GM10847 (cell line): Measurements from ENCODE around the gene NT5C1B.

Source experiments
- POLR2A ChIP-seq: IDR thresholded peaks from 2 replicates; pipeline ENCODE4 v1.6.1; 2011; ENCODE audit not compliant: insufficient read length; ENCODE audit errors: extremely low read depth

Gene NT5C1B

GRCh38 chr2:18605115-18605514 lies 15.7 kb upstream of the NT5C1B start:
- TF ChIP-seq POLR2A, result no peak

DNA sequence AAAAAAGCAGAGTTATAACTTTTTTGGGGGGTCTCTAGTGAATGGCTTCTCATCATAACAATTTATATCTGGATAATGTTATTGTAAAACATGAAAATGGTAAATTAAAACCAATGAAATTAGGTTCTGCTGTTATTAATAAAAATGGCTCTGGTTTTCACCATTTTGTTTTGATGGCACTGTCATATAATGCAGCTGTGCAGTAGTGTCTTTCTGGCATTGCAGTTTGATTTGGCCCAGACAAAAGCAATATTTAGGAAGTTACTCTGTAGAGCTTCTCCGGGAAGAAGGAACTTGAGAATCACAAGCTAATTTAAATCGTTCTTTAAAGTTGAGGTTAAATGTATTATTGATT lies 15.1 kb upstream of the NT5C1B start:
- no peak for TF ChIP-seq POLR2A

GRCh38 chr2:18603854-18604530 lies 14.6 kb upstream of the NT5C1B start:
- no peak for TF ChIP-seq POLR2A

- no peak for TF ChIP-seq POLR2A
These were observed 12.9 kb upstream of the NT5C1B start for GRCh38 chr2:18602298-18602697.

DNA sequence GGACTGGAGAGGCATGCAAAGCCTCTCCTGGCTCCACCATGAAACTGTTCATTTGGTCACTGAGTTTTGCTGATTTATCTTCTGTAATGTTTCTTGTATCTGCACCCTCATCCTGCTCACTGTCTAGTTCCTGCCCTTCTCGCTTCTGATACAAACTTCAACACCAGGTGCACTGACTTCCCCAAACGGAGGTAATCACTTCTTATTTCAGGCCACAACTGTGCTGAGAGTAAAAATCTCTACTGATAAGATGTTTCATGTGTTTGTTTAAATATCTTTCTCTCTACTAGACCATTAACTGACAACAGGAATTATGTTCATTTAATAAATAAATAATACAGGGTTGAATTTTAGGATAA lies 10.9 kb upstream of the NT5C1B start:
- no peak for TF ChIP-seq POLR2A

DNA sequence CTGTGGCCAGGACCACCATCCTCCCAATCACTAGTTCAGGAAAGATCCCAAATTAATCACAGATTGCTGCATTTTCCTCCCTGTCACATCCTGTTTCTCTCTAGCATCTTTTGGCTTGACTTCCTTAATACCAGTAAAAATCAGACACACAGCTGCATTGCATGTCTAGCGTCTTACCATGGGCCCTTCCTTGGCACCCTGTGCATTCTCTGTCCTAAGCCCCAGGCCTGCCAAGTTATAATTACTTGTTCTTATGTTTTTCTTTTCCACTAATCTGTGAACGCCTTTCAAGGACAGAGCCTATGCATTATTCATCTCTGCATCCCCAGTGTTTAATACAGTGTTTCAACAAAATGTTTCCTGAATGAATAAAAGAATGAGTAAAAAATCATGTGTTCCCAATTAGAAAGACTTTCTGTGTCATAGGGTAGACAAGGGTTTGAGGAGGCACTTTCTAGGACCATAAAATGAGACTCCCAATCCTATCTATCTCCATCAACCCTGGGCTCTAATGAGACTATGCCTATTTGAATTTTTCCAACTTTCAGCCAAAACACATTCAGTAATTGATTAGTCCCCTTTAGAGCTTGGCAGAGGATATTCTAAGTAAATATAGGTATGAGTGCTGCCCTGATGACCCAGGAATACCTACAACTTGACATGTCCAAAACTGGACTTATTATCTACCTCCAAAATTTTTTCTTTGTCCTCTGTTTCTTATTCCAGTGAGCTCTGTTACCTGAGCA lies 10.3 kb upstream of the NT5C1B start:
- no peak for TF ChIP-seq POLR2A

DNA sequence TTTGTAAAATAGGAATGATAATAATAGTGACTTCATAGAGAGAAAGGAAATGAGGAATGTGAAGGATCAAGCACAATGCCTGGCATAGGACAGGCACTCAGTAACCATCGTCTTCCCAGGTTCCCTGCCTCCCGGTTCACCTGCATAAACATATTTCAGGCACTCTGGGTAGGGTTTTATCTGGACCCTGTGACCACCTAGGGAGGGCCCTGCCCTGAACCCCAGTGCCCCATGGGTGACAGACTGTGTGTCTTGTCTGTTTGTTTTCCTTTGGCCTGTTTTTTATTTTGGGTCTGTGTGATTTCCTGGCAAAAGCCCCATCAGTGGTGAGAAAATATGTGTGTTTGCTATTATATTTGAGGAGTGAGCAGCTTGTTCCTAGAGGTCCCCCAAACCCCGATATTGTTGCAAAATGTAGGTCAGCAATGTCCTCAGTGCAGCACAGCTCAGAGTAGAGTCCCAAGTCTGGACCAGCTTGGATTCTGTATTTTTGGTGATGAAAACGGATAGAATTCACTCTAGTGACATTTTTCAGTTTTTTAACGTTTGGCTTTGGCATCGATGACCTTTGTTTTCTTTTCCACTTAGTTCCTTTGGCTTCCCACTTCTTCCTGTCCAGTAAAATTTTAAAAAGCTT lies 9.6 kb upstream of the NT5C1B start:
- no peak for TF ChIP-seq POLR2A

- TF ChIP-seq POLR2A, result no peak
These were observed 8.2 kb upstream of the NT5C1B start for GRCh38 chr2:18597618-18598017.

DNA sequence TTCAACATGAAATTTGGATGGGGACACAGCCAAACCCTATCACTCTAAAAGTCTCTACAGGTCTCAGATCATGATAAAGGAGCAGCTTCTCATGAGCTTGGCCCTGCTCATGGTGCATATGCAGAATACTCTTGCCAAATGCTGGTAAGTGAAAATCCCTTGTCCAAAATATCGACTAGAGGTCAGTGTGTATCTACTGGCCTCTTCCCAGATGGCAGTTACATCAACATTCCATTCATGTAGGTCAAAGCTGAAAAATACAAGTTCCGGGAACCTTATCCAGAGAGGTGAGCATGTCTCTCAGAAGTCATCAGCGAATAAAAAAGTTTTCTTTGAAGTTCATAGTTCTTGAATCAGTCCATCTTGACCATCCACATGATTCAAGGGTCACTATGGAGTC lies 7.6 kb upstream of the NT5C1B start:
- TF ChIP-seq POLR2A, result no peak

- no peak for TF ChIP-seq POLR2A
These were observed 4.1 kb upstream of the NT5C1B start for GRCh38 chr2:18593496-18593895.

GRCh38 chr2:18592372-18592771 lies 3.0 kb upstream of the NT5C1B start:
- no peak for TF ChIP-seq POLR2A

- no peak for TF ChIP-seq POLR2A
These were observed 567 bp downstream of the NT5C1B start for GRCh38 chr2:18588802-18589201.

- TF ChIP-seq POLR2A, result no peak
These were observed 1.3 kb downstream of the NT5C1B start for GRCh38 chr2:18588049-18588448.

- no peak for TF ChIP-seq POLR2A
These were observed 3.8 kb downstream of the NT5C1B start for GRCh38 chr2:18585526-18585925.

- TF ChIP-seq POLR2A, result no peak
These were observed 4.8 kb downstream of the NT5C1B start for GRCh38 chr2:18584608-18584954.

DNA sequence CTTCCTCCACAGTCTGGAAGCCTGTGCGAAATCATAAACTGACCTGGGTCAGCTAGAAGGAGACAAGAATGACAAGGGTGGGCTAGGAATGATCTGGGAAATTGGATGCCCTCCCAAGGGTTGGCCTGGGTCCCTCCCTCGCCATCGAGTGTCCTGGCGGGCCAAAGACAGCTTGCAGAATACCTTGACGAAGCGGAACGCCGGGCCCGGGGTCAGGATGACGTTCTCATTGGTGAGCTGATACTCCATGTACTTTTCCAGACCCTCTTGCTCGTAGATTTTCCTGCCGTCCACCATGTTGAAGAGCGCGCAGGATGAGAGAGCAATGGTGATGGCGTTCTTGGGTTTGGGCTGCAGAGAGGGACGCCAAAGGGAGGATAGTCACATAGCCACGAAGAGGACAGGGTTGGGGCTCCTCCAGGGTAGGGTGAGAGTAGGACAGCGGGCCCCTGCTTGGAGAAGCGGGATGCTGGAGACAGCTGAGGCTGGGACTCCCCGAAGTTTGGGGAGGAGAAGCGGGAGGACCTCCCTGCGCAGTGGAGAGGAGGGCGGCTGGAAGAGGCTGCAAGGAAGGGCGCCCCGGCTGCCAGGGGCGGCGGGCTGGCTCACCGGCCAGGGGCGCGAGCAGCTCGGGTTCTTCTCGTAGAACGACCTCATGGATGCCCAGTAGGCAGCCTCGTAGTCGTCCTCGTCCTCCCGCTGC lies 5.3 kb downstream of the NT5C1B start:
- TF ChIP-seq POLR2A, result no peak
